NCI-H2081 (cell line): ENCODE measurements around the gene MKRN1.
A peak's percentile ranks its signal among the peaks of the same experiment; 100 is the strongest.
"Not testable (repeated sequence)": the region's sequence is repeated elsewhere in the genome, so short reads cannot be mapped to it uniquely, and the experiment has no call there.

Experiments used
- DNase-seq, 2 experiments: peaks; one replicate each; lab custom pipeline; 2025; lab: John Stamatoyannopoulos, UW

MKRN1 gene

GRCh38 chr7:140435252-140435895, 43.9 kb downstream of the MKRN1 start:
- no peak for DNase-seq

GRCh38 chr7:140433396-140433795, 45.9 kb downstream of the MKRN1 start:
- DNase-seq: no peak

- DNase-seq: no peak
These were observed 53.2 kb downstream of the MKRN1 start for GRCh38 chr7:140426130-140426529.

- DNase-seq: no peak
These were observed 53.6 kb downstream of the MKRN1 start for GRCh38 chr7:140425718-140426117.

GRCh38 chr7:140423501-140423900, 55.8 kb downstream of the MKRN1 start:
- no peak for DNase-seq

GRCh38 chr7:140421521-140421920, 57.8 kb downstream of the MKRN1 start:
- DNase-seq: no peak

- no peak for DNase-seq
These were observed 60.7 kb downstream of the MKRN1 start for GRCh38 chr7:140418653-140419052.

GRCh38 chr7:140418156-140418472, 61.2 kb downstream of the MKRN1 start:
- peak; percentile 43 to 89 for DNase-seq

- DNase-seq: peak; percentile 43 to 82
These were observed 61.7 kb downstream of the MKRN1 start for GRCh38 chr7:140417456-140418155.

- DNase-seq: peak in 1 of 2 experiments; percentile 17
These were observed 62.7 kb downstream of the MKRN1 start for GRCh38 chr7:140416560-140416959.

- not testable (repeated sequence) for DNase-seq
These were observed 63.5 kb downstream of the MKRN1 start for GRCh38 chr7:140415816-140416215.

- no peak for DNase-seq
These were observed 63.9 kb downstream of the MKRN1 start for GRCh38 chr7:140415361-140415760.

- no peak for DNase-seq
These were observed 74.7 kb downstream of the MKRN1 start for GRCh38 chr7:140404565-140405065.

GRCh38 chr7:140403878-140404564, 75.3 kb downstream of the MKRN1 start, which contains the start of gene RAB19:
Gene RAB19, plus strand, starts transcription at chr7:140404058. Its CDS starts 3,589 bp downstream, at chr7:140407647.
- DNase-seq: peak; percentile 58 to 73
